Measurements from ENCODE around the gene KRT20. TPM values are rescaled to one million over a fixed set of nuclear protein-coding genes. Genes with fewer than 3 reads are reported as not detected.
A peak's percentile ranks its signal among the peaks of the same experiment; 100 is the strongest.
"Not testable (repeated sequence)": the region's sequence is repeated elsewhere in the genome, so short reads cannot be mapped to it uniquely, and the experiment has no call there.

KRT20 gene
- total RNA-seq, 1 experiment from 2014 or later = 0.66 TPM

DNA sequence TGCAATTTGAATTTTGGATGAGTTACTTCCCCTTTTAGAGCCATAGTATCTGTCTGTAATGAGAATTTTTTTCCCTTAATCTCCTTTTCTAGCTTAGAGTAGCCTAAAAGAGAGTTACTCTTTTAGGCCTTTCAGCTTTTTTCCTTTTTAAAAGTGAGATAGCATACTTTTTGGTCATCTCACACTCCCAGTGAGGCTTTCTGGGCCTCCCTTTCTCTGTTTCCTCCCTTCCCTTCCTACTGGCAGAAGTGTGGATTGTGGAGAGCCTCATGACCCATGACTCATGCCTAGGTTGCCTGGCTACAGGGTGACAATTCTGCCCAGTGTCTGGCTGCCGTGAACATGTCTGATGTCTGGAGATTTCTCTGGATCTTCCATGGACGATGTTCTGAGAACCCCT, 37.2 kb upstream of the KRT20 start:
- Mint-ChIP-seq H3K36me3 (ENCODE audit: insufficient read depth, unreplicated experiment) (peaks cover 98% of the 10 kb centered on the region), H3K27me3 (ENCODE audit: unreplicated experiment) (no peaks in the 10 kb centered on the region), H3K9me3 (ENCODE audit: low read depth, unreplicated experiment) (no peaks in the 10 kb centered on the region), H3K4me3 (ENCODE audit: low read depth, unreplicated experiment) (peak overlapping the region; percentile 26), H3K27ac (ENCODE audit: unreplicated experiment) (peak overlapping the region; percentile 96), H3K4me1 (ENCODE audit: low read depth, unreplicated experiment) (peaks cover 69% of the 10 kb centered on the region)
- BruUV-seq (replicated peaks) = no TSS peak
- TF ChIP-seq, protein P1, sequence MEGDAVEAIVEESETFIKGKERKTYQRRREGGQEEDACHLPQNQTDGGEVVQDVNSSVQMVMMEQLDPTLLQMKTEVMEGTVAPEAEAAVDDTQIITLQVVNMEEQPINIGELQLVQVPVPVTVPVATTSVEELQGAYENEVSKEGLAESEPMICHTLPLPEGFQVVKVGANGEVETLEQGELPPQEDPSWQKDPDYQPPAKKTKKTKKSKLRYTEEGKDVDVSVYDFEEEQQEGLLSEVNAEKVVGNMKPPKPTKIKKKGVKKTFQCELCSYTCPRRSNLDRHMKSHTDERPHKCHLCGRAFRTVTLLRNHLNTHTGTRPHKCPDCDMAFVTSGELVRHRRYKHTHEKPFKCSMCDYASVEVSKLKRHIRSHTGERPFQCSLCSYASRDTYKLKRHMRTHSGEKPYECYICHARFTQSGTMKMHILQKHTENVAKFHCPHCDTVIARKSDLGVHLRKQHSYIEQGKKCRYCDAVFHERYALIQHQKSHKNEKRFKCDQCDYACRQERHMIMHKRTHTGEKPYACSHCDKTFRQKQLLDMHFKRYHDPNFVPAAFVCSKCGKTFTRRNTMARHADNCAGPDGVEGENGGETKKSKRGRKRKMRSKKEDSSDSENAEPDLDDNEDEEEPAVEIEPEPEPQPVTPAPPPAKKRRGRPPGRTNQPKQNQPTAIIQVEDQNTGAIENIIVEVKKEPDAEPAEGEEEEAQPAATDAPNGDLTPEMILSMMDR (IDR thresholded peaks at IDR 0.05; ENCODE audit: unreplicated experiment) = no peak
- DNase-seq = peak; percentile 93
- intact Hi-C loops (cut with micrococcal nuclease; ENCODE audit: unreplicated experiment) = no loop called here
- CTCF ChIA-PET = interaction anchor here (0.7 to 2.9 kb wide), 5 partner anchors 10 to 619 kb away, joined by 5 to 11 read pairs (median 8); no protein-coding TSS in a partner anchor

DNA sequence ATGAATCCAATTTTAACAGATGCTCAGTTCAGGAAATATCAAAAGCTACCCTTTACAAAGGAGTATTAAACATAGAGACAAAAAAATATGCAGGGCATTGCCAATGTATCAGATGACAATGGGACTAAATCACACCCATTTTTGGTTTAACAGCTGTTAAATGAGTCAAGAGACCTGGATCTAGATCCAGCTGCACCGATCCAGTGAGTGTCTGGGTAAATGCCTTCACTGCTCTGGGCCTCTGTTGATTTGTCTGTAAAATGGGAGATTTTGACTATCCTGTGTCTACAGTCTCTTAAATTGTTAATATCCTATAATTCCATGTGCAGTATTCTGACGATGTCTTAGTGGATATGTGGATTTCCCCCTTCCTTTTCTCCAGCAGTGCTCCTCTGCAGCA, 36.0 kb upstream of the KRT20 start:
- DNase-seq = no peak
- Mint-ChIP-seq H3K27ac (ENCODE audit: unreplicated experiment) (peak overlapping the region; percentile 96), H3K9me3 (ENCODE audit: low read depth, unreplicated experiment) (no peaks in the 10 kb centered on the region), H3K4me3 (ENCODE audit: low read depth, unreplicated experiment) (no peak overlapping the region), H3K4me1 (ENCODE audit: low read depth, unreplicated experiment) (peaks cover 65% of the 10 kb centered on the region), H3K27me3 (ENCODE audit: unreplicated experiment) (no peaks in the 10 kb centered on the region), H3K36me3 (ENCODE audit: insufficient read depth, unreplicated experiment) (peaks cover 98% of the 10 kb centered on the region)
- intact Hi-C loops (cut with micrococcal nuclease; ENCODE audit: unreplicated experiment) = no loop called here
- BruUV-seq (replicated peaks) = no TSS peak
- TF ChIP-seq, protein P1 (IDR thresholded peaks at IDR 0.05; ENCODE audit: unreplicated experiment) = no peak
- CTCF ChIA-PET = interaction anchor here (0.6 to 0.7 kb wide), 4 partner anchors 12 to 636 kb away, joined by 3 to 6 read pairs (median 3); no protein-coding TSS in a partner anchor

DNA sequence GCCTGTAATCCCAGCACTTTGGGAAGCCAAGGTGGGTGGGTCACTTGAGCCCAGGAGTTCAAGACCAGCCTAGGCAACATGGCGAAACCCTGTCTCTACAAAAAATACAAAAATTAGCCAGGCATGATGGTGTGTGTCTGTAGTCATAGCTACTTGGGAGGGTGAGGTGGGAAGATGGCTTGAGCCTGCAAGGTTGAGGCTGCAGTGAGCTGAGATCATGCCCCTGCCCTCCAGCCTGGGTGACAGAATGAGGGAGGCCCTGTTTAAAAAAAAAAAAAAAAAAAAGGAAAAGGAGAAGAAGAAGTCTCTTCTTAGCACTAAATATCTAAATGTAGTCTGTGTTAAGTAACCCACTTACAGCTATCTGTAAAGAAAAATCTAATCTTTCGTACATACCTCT, 32.1 kb upstream of the KRT20 start:
- BruUV-seq (replicated peaks); H3K4me3 Mint-ChIP-seq (ENCODE audit: low read depth, unreplicated experiment); H3K9me3 Mint-ChIP-seq (ENCODE audit: low read depth, unreplicated experiment); DNase-seq; H3K27me3 Mint-ChIP-seq (ENCODE audit: unreplicated experiment); intact Hi-C loops (cut with micrococcal nuclease; ENCODE audit: unreplicated experiment): not testable (repeated sequence)
- Mint-ChIP-seq H3K36me3 (ENCODE audit: insufficient read depth, unreplicated experiment) (peaks cover 98% of the 10 kb centered on the region), H3K4me1 (ENCODE audit: low read depth, unreplicated experiment) (peaks cover 77% of the 10 kb centered on the region), H3K27ac (ENCODE audit: unreplicated experiment) (peak overlapping the region; percentile 96)
- CTCF ChIA-PET = interaction anchor here (0.6 to 3.1 kb wide), 8 partner anchors 11 to 959 kb away, joined by 3 to 12 read pairs (median 3); no protein-coding TSS in a partner anchor

DNA sequence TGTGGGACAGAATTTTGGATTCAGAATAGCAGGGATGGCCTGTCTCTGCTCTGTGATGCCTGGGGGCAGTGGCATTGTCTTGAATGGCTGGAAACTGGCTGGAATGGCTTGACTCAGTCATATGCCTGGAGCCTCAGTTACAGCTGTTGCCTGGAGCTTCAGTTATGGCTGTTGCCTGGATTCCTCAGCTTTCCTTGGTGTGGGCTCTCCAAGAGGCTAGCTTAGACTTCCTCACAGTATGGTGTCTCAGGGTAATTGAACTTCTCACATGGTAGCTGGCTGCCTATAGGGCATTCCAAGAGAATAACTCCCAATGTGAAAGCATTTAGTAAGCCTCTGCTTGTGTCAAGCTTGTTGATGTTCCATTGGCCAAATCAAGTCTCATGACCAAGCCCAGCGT, 31.3 kb upstream of the KRT20 start:
- DNase-seq = no peak
- CTCF ChIA-PET = interaction anchor here (0.6 to 3.2 kb wide), 24 partner anchors 8 to 881 kb away, joined by 3 to 21 read pairs (median 4); partner anchors contain the start of genes KRT23, KRTAP1-1 and KRTAP2-3
- no peaks in the 10 kb centered on the region for H3K9me3 Mint-ChIP-seq (ENCODE audit: low read depth, unreplicated experiment)
- intact Hi-C loops (cut with micrococcal nuclease; ENCODE audit: unreplicated experiment) = no loop called here
- TF ChIP-seq, protein P1 (IDR thresholded peaks at IDR 0.05; ENCODE audit: unreplicated experiment) = no peak
- H3K4me3 Mint-ChIP-seq (ENCODE audit: low read depth, unreplicated experiment) = no peak overlapping the region
- H3K36me3 Mint-ChIP-seq (ENCODE audit: insufficient read depth, unreplicated experiment) = peaks cover 90% of the 10 kb centered on the region
- BruUV-seq (replicated peaks) = no TSS peak
- no peaks in the 10 kb centered on the region for H3K27me3 Mint-ChIP-seq (ENCODE audit: unreplicated experiment)
- H3K27ac Mint-ChIP-seq (ENCODE audit: unreplicated experiment) = peak overlapping the region; percentile 96
- peaks cover 77% of the 10 kb centered on the region for H3K4me1 Mint-ChIP-seq (ENCODE audit: low read depth, unreplicated experiment)

DNA sequence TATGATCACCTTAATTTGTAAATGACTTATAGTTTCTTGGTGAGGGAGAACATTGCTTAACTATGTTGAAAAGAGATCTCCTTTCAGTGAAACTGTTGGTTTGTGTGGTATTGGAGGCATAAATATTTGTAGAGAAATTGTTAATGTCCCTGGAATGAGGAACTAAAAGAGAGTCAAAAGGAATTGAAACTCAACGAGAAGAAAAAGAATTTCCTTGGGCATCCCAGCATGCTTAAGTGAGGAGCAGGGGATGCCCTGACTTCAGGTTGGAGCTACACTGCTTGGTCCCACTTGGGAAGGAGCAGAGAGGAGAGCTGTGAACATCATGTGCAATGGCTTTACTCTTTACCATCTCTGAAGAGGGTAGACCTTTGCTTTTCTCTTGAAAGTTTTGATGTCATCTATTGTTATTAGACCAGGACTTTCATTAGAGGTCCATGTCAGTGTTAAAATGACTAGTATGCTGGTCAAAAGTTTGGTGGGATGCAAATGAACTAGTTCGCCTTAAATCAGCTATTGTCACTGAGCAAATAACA, 30.7 kb upstream of the KRT20 start:
- H3K27ac Mint-ChIP-seq (ENCODE audit: unreplicated experiment) = peak overlapping the region; percentile 96
- DNase-seq = peak; percentile 80

More for the DNA sequence above, 30.7 kb upstream of the KRT20 start:
- no peaks in the 10 kb centered on the region for H3K9me3 Mint-ChIP-seq (ENCODE audit: low read depth, unreplicated experiment)
- intact Hi-C loops (cut with micrococcal nuclease; ENCODE audit: unreplicated experiment) = loop anchor here (1.0 to 2.0 kb wide), 7 partner anchors 12 to 633 kb away; partner anchors contain the start of genes KRTAP1-1 and KRTAP2-3
- no TSS peak for BruUV-seq (replicated peaks)
- H3K36me3 Mint-ChIP-seq (ENCODE audit: insufficient read depth, unreplicated experiment) = peaks cover 84% of the 10 kb centered on the region
- CTCF ChIA-PET = interaction anchor here (0.5 to 3.2 kb wide), 26 partner anchors 9 to 750 kb away, joined by 3 to 21 read pairs (median 4); partner anchors contain the start of genes KRT23, KRTAP1-1 and KRTAP2-3
- peak overlapping the region; percentile 31 for H3K4me3 Mint-ChIP-seq (ENCODE audit: low read depth, unreplicated experiment)
- H3K27me3 Mint-ChIP-seq (ENCODE audit: unreplicated experiment) = no peaks in the 10 kb centered on the region
- TF ChIP-seq, protein P1 (IDR thresholded peaks at IDR 0.05; ENCODE audit: unreplicated experiment) = no peak
- peaks cover 78% of the 10 kb centered on the region for H3K4me1 Mint-ChIP-seq (ENCODE audit: low read depth, unreplicated experiment)
